Measurements from ENCODE around the gene PITPNC1. TPM values are rescaled to one million over a fixed set of nuclear protein-coding genes. Genes with fewer than 3 reads are reported as not detected.

Gene PITPNC1
- total RNA-seq, 3 donors from 2014 or later, result 11.0 to 17.7 (median 14.8) TPM

- no peaks in the 10 kb centered on the region for H3K27me3 ChIP-seq
- no peaks in the 10 kb centered on the region for H3K4me1 ChIP-seq
- intact Hi-C loops (cut with DNase I; ENCODE audit: low total_unique reads), result no loop called here
- H3K4me3 ChIP-seq, result no peak overlapping the region
- H3K36me3 ChIP-seq, result no peaks in the 10 kb centered on the region
- H3K9me3 ChIP-seq, result peaks cover 0 to 7% of the 10 kb centered on the region in 2 donors
- TF ChIP-seq POLR2AphosphoS5 (IDR thresholded peaks at IDR 0.05), result no peak
- DNase-seq (ENCODE audit: low spot score in 2 of 2), result no peak
- H3K27ac ChIP-seq, result no peak overlapping the region
These were observed 35.0 kb downstream of the PITPNC1 start for GRCh38 chr17:67412032-67412431.

- Histone ChIP-seq H3K36me3 (no peaks in the 10 kb centered on the region), H3K9me3 (peaks cover 0 to 7% of the 10 kb centered on the region in 2 donors), H3K4me3 (no peak overlapping the region), H3K4me1 (no peaks in the 10 kb centered on the region), H3K27me3 (no peaks in the 10 kb centered on the region), H3K27ac (no peak overlapping the region)
- TF ChIP-seq POLR2A (IDR thresholded peaks at IDR 0.05) (no peak), POLR2AphosphoS5 (IDR thresholded peaks at IDR 0.05) (no peak), CTCF (IDR thresholded peaks at IDR 0.05) (no peak)
- intact Hi-C loops (cut with DNase I; ENCODE audit: low total_unique reads), result no loop called here
- DNase-seq (ENCODE audit: low spot score in 2 of 2), result no peak
These were observed 35.9 kb downstream of the PITPNC1 start for GRCh38 chr17:67412941-67413340.

GRCh38 chr17:67413388-67413787 is 36.3 kb downstream of the PITPNC1 start:
- H3K4me3 ChIP-seq, result no peak overlapping the region
- no peaks in the 10 kb centered on the region for H3K36me3 ChIP-seq
- no peaks in the 10 kb centered on the region for H3K27me3 ChIP-seq
- no peak overlapping the region for H3K27ac ChIP-seq
- TF ChIP-seq POLR2A (IDR thresholded peaks at IDR 0.05) (no peak), CTCF (IDR thresholded peaks at IDR 0.05) (no peak), POLR2AphosphoS5 (IDR thresholded peaks at IDR 0.05) (no peak)
- H3K9me3 ChIP-seq, result peaks cover 0 to 7% of the 10 kb centered on the region in 2 donors
- H3K4me1 ChIP-seq, result no peaks in the 10 kb centered on the region
- intact Hi-C loops (cut with DNase I; ENCODE audit: low total_unique reads), result no loop called here
- DNase-seq (ENCODE audit: low spot score in 2 of 2), result no peak

- TF ChIP-seq POLR2AphosphoS5 (IDR thresholded peaks at IDR 0.05) (no peak), CTCF (IDR thresholded peaks at IDR 0.05) (no peak), POLR2A (IDR thresholded peaks at IDR 0.05) (no peak)
- Histone ChIP-seq H3K9me3 (peaks cover 0 to 7% of the 10 kb centered on the region in 2 donors), H3K4me1 (no peaks in the 10 kb centered on the region), H3K27ac (no peak overlapping the region), H3K36me3 (no peaks in the 10 kb centered on the region), H3K27me3 (no peaks in the 10 kb centered on the region), H3K4me3 (no peak overlapping the region)
- intact Hi-C loops (cut with DNase I; ENCODE audit: low total_unique reads), result no loop called here
- no peak for DNase-seq (ENCODE audit: low spot score in 2 of 2)
These were observed 37.0 kb downstream of the PITPNC1 start for GRCh38 chr17:67414130-67414529.

GRCh38 chr17:67414559-67414958 is 37.5 kb downstream of the PITPNC1 start:
- Histone ChIP-seq H3K9me3 (peaks cover 0 to 7% of the 10 kb centered on the region in 2 donors), H3K27ac (no peak overlapping the region), H3K27me3 (no peaks in the 10 kb centered on the region), H3K4me3 (no peak overlapping the region), H3K36me3 (no peaks in the 10 kb centered on the region), H3K4me1 (no peaks in the 10 kb centered on the region)
- TF ChIP-seq CTCF (IDR thresholded peaks at IDR 0.05), result no peak
- TF ChIP-seq POLR2AphosphoS5 (IDR thresholded peaks at IDR 0.05), result no peak
- no peak for DNase-seq (ENCODE audit: low spot score in 2 of 2)
- intact Hi-C loops (cut with DNase I; ENCODE audit: low total_unique reads), result no loop called here

GRCh38 chr17:67415291-67415690 is 38.2 kb downstream of the PITPNC1 start:
- Histone ChIP-seq H3K4me1 (no peaks in the 10 kb centered on the region), H3K9me3 (peaks cover 0 to 7% of the 10 kb centered on the region in 2 donors), H3K36me3 (no peaks in the 10 kb centered on the region), H3K27me3 (no peaks in the 10 kb centered on the region), H3K4me3 (no peak overlapping the region), H3K27ac (no peak overlapping the region)
- no peak for TF ChIP-seq CTCF (IDR thresholded peaks at IDR 0.05)
- TF ChIP-seq POLR2A (IDR thresholded peaks at IDR 0.05), result no peak
- no peak for TF ChIP-seq POLR2AphosphoS5 (IDR thresholded peaks at IDR 0.05)
- DNase-seq (ENCODE audit: low spot score in 2 of 2), result no peak
- intact Hi-C loops (cut with DNase I; ENCODE audit: low total_unique reads), result no loop called here

Data from breast epithelium (tissue), 4 donors.